ENCODE results near the gene TEN1. TPM values are rescaled to one million over a fixed set of nuclear protein-coding genes. Genes with fewer than 3 reads are reported as not detected.
"Not testable (repeated sequence)": the region's sequence is repeated elsewhere in the genome, so short reads cannot be mapped to it uniquely, and the experiment has no call there.

Gene TEN1
- total and polyA plus RNA-seq, 9 of the 15 experiments (the other 6 are each of a cell fraction or from before 2014, with no cell fraction given): 1.3 to 25.7 (median 10.1) TPM

GRCh38 chr17:75965468-75965867 is 13.6 kb upstream of the TEN1 start (continued):
- no peak for TF ChIP-seq HCFC1 (IDR thresholded peaks at IDR 0.05; ENCODE audit: low read depth, low read length)

- Histone ChIP-seq H3K4me1 (replicated peaks in 1 of 2; ENCODE audit: control insufficient read depth in 2 of 2, insufficient read depth in 2 of 2, low read length in 2 of 2) (peaks cover 15 to 19% of the 10 kb centered on the region in 2 experiments; a peak in 4 of 5 replicates), H4K20me1 (replicated peaks; ENCODE audit: control insufficient read depth, insufficient read depth, low read length) (peaks cover 14% of the 10 kb centered on the region)
- ATAC-seq; H3K4me3 ChIP-seq; in situ Hi-C loops (cut with MboI); H3K9me1 ChIP-seq (ENCODE audit: control insufficient read depth, insufficient read depth, low read length); H3K9ac ChIP-seq (ENCODE audit: insufficient read depth in 1 of 2, low read depth in 2 of 2, low read length in 2 of 2); H3K27ac ChIP-seq (ENCODE audit: extremely low read depth, low read depth, low read length); FAIRE-seq; H3K27me3 ChIP-seq (ENCODE audit: control insufficient read depth in 2 of 2, insufficient read depth in 2 of 2, low read length in 2 of 2); intact Hi-C loops (cut with micrococcal nuclease); H3K9me3 ChIP-seq (replicated peaks; ENCODE audit: control insufficient read depth, insufficient read depth, low read depth, low read length); DNase-seq (ENCODE audit: extremely low read depth in 1 of 4, low spot score in 3 of 4); H2AFZ ChIP-seq (ENCODE audit: low read depth, low read length); H3K79me2 ChIP-seq (ENCODE audit: control insufficient read depth, insufficient read depth, low read length); H3K4me2 ChIP-seq (ENCODE audit: insufficient read depth, low read length); H3K36me3 ChIP-seq (ENCODE audit: control insufficient read depth, insufficient read depth, low read length); BruUV-seq (replicated peaks): not testable (repeated sequence)
- ChIA-PET POLR2A (interaction anchor here (1.0 kb wide), 1 partner anchor 9 kb away, joined by 3 read pairs; no protein-coding TSS in a partner anchor), CTCF (ENCODE audit: low intra/inter-chr PET ratio) (interaction anchor here (0.6 kb wide), 1 partner anchor 46 kb away, joined by 3 read pairs; no protein-coding TSS in a partner anchor)
- WGBS (ENCODE audit: insufficient coverage, low coverage, missing lambda C conversion rate): 92% methylated on average over 10 of the region's 10 CpGs
Measured at GRCh38 chr17:75969044-75969443, 10.0 kb upstream of the TEN1 start.

- intact Hi-C loops (cut with micrococcal nuclease) (loop anchor here (10.0 kb wide), 1 partner anchor 185 kb away; the partner anchor contains the start of gene UNK), in situ Hi-C loops (cut with MboI) (no loop called here)
- DNase-seq (ENCODE audit: extremely low read depth in 1 of 4, low spot score in 3 of 4): peak; percentile 84 to 95 (median 90)
- no peak overlapping the region for H2AFZ ChIP-seq (ENCODE audit: low read depth, low read length)
- no peaks in the 10 kb centered on the region for H3K9me3 ChIP-seq (replicated peaks; ENCODE audit: control insufficient read depth, insufficient read depth, low read depth, low read length)
- H3K36me3 ChIP-seq (ENCODE audit: control insufficient read depth, insufficient read depth, low read length): peaks cover 7% of the 10 kb centered on the region; the same call in 2 of the 3 replicates
- no peak overlapping the region for H3K4me3 ChIP-seq
- H3K9ac ChIP-seq (ENCODE audit: insufficient read depth in 1 of 2, low read depth in 2 of 2, low read length in 2 of 2): peak overlapping the region in 1 of 2 experiments; percentile 14; a peak in 2 of 4 replicates
- H3K27me3 ChIP-seq (ENCODE audit: control insufficient read depth in 2 of 2, insufficient read depth in 2 of 2, low read length in 2 of 2): no peaks in the 10 kb centered on the region
- 3% methylated on average over 4 of the region's 4 CpGs for WGBS (ENCODE audit: insufficient coverage, low coverage, missing lambda C conversion rate)
- ChIA-PET POLR2A (interaction anchor here (1.0 to 1.5 kb wide), 5 partner anchors 10 to 302 kb away, joined by 4 to 5 read pairs (median 4); no protein-coding TSS in a partner anchor), CTCF (ENCODE audit: low intra/inter-chr PET ratio) (no interaction called here)
- peak; percentile 99 for FAIRE-seq
- no peaks in the 10 kb centered on the region for H3K9me1 ChIP-seq (ENCODE audit: control insufficient read depth, insufficient read depth, low read length)
- ATAC-seq: peak; percentile 86
- peak overlapping the region; percentile 43 for H3K4me2 ChIP-seq (ENCODE audit: insufficient read depth, low read length)
- peaks cover 14% of the 10 kb centered on the region for H4K20me1 ChIP-seq (replicated peaks; ENCODE audit: control insufficient read depth, insufficient read depth, low read length)
- no peaks in the 10 kb centered on the region for H3K79me2 ChIP-seq (ENCODE audit: control insufficient read depth, insufficient read depth, low read length)
- no TSS peak for BruUV-seq (replicated peaks)
- H3K4me1 ChIP-seq (replicated peaks in 1 of 2; ENCODE audit: control insufficient read depth in 2 of 2, insufficient read depth in 2 of 2, low read length in 2 of 2): peaks cover 15 to 19% of the 10 kb centered on the region in 2 experiments; a peak in 4 of 5 replicates
- peak overlapping the region; percentile 71 for H3K27ac ChIP-seq (ENCODE audit: extremely low read depth, low read depth, low read length)
- peak; percentile 99 for TF ChIP-seq KDM1A (IDR thresholded peaks at IDR 0.05)
- TF ChIP-seq ZNF586 (CRISPR knock-in tag; conservative IDR thresholded peaks at IDR 0.05): no peak
- TF ChIP-seq PHF20 (IDR thresholded peaks at IDR 0.05; ENCODE audit: partially characterized antibody): no peak
- peak; percentile 64 to 77; a peak in 3 of 4 replicates for TF ChIP-seq ARNT (IDR thresholded peaks at IDR 0.05)
- TF ChIP-seq PREB (CRISPR knock-in tag; IDR thresholded peaks at IDR 0.05): no peak
- TF ChIP-seq FOXK2 (conservative IDR thresholded peaks at IDR 0.05 in 1 of 2, IDR thresholded peaks at IDR 0.05 in 1 of 2; ENCODE audit: low read depth in 2 of 2): peak; percentile 92
- peak; percentile 13 to 100; a peak in 2 of 4 replicates for TF ChIP-seq HDAC1 (IDR thresholded peaks at IDR 0.05)
- peak; percentile 35; the same call in 1 of the 2 replicates for TF ChIP-seq ZFX (CRISPR knock-in tag; IDR thresholded peaks at IDR 0.05)
- TF ChIP-seq NCOA2 (IDR thresholded peaks at IDR 0.05; ENCODE audit: partially characterized antibody in 2 of 2): no peak
- no peak for TF ChIP-seq TOE1 (IDR thresholded peaks at IDR 0.05; ENCODE audit: borderline replicate concordance)
- TF ChIP-seq TOE1 (CRISPR knock-in tag; IDR thresholded peaks at IDR 0.05; ENCODE audit: borderline replicate concordance, low read depth): no peak
Measured at GRCh38 chr17:75970011-75970523, 9.0 kb upstream of the TEN1 start.
